ENCODE results near the gene NUSAP1. TPM values are rescaled to one million over a fixed set of nuclear protein-coding genes. Genes with fewer than 3 reads are reported as not detected.
"Not testable (repeated sequence)": the region's sequence is repeated elsewhere in the genome, so short reads cannot be mapped to it uniquely, and the experiment has no call there.

Gene NUSAP1
- total RNA-seq, 1 donor from 2014 or later: 3.7 TPM

DNA sequence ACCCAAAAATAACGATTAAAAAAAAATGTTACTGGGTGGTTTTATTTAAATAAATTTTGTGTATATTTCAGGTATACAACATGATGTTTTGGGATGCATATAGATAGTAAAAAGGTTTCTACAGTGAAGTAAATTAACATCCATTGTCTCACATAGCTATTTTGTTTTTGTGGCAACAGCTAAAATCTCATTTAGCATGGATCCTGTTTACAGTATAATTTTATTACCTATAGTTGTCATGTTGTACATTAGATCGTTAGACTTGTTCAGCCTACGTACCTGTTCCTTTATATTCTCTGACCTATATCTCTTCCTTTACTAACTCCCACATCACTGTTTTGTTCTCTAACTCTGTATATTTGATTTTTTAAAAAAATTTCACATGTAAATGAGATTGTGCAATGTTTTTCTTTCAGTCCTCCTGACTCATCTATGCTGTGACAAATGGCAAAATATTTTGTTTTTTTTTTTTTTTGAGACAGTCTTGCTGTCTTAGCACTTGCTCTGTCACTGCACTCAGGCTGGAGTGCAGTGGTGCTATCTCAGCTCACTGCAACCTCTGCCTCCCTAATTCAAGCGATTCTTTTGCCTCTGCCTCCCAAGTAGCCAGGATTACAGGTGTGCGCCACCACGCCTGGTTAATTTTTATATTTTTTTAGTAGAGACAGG, 45.9 kb upstream of the NUSAP1 start:
- Histone ChIP-seq H3K36me3 (ENCODE audit: control insufficient read depth, insufficient read depth, low read length) (peaks cover 13% of the 10 kb centered on the region), H3K4me3 (ENCODE audit: low read depth, low read length) (no peak overlapping the region), H3K27me3 (ENCODE audit: control insufficient read depth, insufficient read depth, low read length) (no peaks in the 10 kb centered on the region)
- DNase-seq (ENCODE audit: low read depth): peak; percentile 64
- no peak for FAIRE-seq
- TF ChIP-seq, protein P1, sequence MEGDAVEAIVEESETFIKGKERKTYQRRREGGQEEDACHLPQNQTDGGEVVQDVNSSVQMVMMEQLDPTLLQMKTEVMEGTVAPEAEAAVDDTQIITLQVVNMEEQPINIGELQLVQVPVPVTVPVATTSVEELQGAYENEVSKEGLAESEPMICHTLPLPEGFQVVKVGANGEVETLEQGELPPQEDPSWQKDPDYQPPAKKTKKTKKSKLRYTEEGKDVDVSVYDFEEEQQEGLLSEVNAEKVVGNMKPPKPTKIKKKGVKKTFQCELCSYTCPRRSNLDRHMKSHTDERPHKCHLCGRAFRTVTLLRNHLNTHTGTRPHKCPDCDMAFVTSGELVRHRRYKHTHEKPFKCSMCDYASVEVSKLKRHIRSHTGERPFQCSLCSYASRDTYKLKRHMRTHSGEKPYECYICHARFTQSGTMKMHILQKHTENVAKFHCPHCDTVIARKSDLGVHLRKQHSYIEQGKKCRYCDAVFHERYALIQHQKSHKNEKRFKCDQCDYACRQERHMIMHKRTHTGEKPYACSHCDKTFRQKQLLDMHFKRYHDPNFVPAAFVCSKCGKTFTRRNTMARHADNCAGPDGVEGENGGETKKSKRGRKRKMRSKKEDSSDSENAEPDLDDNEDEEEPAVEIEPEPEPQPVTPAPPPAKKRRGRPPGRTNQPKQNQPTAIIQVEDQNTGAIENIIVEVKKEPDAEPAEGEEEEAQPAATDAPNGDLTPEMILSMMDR (IDR thresholded peaks at IDR 0.05; ENCODE audit: insufficient read depth, low read length, severe bottlenecking): no peak

DNA sequence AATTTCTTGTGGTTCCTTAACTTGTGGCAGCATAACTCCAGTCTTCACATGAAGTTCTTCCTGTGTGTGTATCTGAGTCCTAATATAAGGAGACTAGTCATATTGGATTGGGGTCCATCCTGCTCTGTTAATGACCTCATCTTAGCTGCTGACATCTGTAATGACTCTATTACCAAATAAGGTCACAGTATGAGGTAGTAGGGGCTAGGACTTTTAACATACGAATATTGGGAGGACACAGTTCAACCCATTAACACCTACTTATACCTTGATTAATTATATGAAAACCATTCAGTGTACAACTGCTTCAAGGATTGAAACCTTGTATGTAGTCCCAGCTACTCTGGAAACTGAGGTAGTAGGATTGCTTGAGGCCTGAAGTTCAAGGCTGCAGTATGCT, 44.2 kb upstream of the NUSAP1 start:
- TF ChIP-seq, protein P1 (IDR thresholded peaks at IDR 0.05; ENCODE audit: insufficient read depth, low read length, severe bottlenecking): no peak
- no peaks in the 10 kb centered on the region for H3K27me3 ChIP-seq (ENCODE audit: control insufficient read depth, insufficient read depth, low read length)
- H3K36me3 ChIP-seq (ENCODE audit: control insufficient read depth, insufficient read depth, low read length): peaks cover 15% of the 10 kb centered on the region
- no peak overlapping the region for H3K4me3 ChIP-seq (ENCODE audit: low read depth, low read length)
- FAIRE-seq: no peak
- no peak for DNase-seq (ENCODE audit: low read depth)

DNA sequence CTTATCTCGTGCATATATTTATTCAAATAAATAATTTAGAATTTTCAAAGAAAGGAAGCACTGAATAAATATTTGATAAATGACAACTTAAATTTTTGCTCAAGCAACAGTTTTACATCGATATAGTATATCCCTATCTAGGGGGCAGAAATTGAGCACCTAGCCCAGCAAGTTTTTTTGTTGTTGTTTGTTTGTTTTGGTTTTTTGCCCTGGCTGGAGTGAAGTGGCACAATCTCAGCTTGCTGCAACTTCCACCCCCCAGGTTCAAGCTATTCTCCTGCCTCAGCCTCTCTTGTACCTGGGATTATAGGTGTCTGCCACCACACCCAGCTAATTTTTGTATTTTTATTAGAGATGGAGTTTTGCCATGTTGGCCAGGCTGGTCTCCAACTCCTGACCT, 42.7 kb upstream of the NUSAP1 start:
- DNase-seq (ENCODE audit: low read depth) (no peak), FAIRE-seq (no peak)
- H3K36me3 ChIP-seq (ENCODE audit: control insufficient read depth, insufficient read depth, low read length): peaks cover 15% of the 10 kb centered on the region
- no peak overlapping the region for H3K4me3 ChIP-seq (ENCODE audit: low read depth, low read length)
- no peaks in the 10 kb centered on the region for H3K27me3 ChIP-seq (ENCODE audit: control insufficient read depth, insufficient read depth, low read length)
- TF ChIP-seq, protein P1 (IDR thresholded peaks at IDR 0.05; ENCODE audit: insufficient read depth, low read length, severe bottlenecking): no peak

DNA sequence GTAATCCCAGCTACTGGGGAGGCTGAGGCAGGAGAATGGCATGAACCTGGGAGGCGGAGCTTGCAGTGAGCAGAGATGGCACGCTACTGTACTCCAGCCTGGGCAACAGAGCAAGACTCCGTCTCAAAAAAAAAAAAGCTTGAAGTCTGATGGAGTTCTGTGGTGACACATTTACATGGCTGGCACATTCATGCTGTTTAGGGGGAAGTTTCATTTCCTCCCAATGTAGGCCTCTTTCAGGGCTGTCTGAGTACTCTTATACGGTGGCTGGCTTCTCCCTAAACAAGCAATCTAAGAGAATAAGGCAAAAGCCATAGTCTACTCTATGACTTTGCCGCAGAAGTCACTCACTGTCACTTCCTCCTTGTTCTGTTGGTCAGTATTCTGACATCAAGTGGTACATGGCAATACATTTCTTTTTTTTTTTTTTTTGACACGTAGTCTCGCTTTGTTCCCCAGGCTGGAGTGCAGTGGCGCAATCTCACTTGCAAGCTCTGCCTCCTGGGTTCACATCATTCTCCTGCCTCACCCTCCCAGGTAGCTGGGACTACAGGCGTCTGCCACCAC, 41.5 kb upstream of the NUSAP1 start:
- no peak for FAIRE-seq
- no peak for DNase-seq (ENCODE audit: low read depth)
- Histone ChIP-seq H3K36me3 (ENCODE audit: control insufficient read depth, insufficient read depth, low read length) (peaks cover 11% of the 10 kb centered on the region), H3K27me3 (ENCODE audit: control insufficient read depth, insufficient read depth, low read length) (no peaks in the 10 kb centered on the region), H3K4me3 (ENCODE audit: low read depth, low read length) (no peak overlapping the region)
- TF ChIP-seq, protein P1 (IDR thresholded peaks at IDR 0.05; ENCODE audit: insufficient read depth, low read length, severe bottlenecking): no peak

DNA sequence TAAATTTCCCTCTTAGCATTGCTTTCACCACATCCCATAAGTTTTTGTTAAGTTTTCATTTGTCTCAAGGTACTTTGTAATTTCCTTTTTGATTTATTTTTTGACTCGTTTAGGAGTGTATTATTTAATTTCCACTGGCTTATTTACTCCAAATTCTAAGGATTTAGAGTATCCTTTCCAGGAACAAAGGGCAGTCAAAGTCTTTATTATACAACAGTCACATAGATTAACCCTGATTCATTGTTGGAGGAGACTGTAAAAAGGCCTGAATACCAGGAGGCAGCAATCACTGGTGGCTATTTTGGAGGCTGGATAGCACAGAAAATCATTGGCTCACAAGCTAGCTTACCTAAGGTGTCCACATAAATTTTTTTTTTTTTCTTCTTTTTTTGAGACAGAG, 40.2 kb upstream of the NUSAP1 start:
- DNase-seq (ENCODE audit: low read depth): no peak
- FAIRE-seq: no peak
- TF ChIP-seq, protein P1 (IDR thresholded peaks at IDR 0.05; ENCODE audit: insufficient read depth, low read length, severe bottlenecking): no peak
- no peak overlapping the region for H3K4me3 ChIP-seq (ENCODE audit: low read depth, low read length)
- no peaks in the 10 kb centered on the region for H3K27me3 ChIP-seq (ENCODE audit: control insufficient read depth, insufficient read depth, low read length)
- H3K36me3 ChIP-seq (ENCODE audit: control insufficient read depth, insufficient read depth, low read length): peaks cover 9% of the 10 kb centered on the region

DNA sequence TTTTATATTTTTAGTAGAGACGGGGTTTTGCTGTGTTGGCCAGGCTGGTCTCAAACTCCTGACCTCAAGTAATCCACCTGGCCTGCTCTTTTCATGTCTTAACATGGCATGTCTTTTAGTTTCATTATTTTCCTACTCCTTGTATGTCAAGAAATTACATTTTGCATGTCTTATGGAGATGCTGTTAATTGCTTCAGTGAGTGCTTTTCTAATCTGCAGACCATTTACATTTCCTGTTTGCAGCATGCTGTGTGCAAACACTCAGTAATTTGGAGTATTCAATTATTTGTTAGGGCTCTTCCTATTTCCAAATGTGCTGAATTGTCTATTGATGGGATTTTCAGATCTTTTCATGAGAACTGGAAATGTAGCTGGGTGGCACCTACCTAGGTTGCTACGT, 31.5 kb upstream of the NUSAP1 start:
- H3K4me3 ChIP-seq (ENCODE audit: low read depth, low read length); FAIRE-seq; H3K27me3 ChIP-seq (ENCODE audit: control insufficient read depth, insufficient read depth, low read length); H3K36me3 ChIP-seq (ENCODE audit: control insufficient read depth, insufficient read depth, low read length); DNase-seq (ENCODE audit: low read depth): not testable (repeated sequence)
